ENCODE measurements around the gene PREX1.

Gene PREX1

DNA sequence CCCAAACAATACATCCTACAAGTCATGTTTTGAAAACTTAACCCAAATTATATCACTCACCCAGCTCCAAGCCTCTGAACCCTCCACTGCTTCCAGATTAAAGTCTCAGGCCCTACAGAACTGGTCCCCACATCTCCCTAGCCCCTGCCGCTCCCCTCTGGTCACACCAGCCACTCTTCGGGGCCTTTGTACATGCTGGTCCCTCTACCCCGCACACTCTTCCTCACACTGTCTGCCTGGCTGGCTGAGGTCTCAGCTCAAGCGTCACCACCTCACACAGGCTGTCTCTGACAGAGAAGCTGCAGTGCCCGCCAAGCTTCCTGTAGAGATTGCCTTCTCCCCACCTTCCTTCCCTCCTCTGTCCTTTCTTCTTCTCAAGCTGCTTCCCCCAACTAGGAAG is 192.4 kb downstream of the PREX1 start:
- DNase-seq (ENCODE audit: low read depth in 2 of 2): no peak

DNA sequence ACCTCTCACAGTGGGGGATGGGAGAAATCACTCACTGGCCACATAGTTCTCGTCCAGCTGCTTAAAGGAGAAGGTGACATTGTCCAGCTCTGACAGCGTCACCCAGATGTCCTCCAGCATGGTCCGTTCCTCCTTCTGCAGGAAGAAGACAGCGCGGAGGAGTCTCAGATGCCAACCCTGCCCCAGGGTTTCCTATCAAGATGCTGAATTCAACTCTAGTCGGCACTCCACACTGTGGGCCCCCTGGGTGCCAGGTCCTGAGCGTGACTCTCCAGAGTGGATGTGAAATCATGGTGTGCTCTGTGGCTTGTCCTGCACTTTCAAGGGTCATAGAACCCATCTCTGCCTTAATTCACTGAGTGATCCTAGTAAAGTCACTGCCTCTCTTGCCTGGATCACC is 193.2 kb downstream of the PREX1 start:
- no peak for DNase-seq (ENCODE audit: low read depth in 2 of 2)

DNA sequence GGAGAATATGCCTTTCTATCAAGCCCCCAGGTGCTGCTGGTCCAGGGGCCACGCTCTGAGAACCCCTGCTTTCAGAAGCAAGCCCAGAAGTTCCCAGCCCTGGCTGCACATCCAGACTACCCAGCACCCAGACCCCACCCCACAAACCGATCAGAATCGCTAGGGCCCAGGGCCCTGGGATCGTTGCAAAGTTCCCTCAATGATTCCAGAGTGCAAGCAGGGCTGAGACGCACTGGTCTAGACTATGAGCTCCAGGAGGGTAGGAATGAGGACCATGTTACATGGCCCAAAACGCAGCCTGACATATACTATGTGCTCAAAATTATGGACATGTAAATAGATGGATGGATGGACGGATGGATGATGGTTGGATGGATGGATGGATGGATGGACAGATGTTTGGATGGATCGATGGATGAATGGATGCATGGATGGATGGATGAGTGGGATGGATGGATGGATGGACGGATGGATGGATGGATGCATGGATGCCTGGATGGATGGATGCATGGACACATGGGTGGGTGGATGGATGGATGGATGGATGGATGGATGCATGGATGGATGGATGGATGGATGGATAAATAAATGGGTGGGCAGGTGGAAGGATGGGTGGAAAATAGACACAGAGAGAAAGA is 194.1 kb downstream of the PREX1 start:
- no peak for DNase-seq (ENCODE audit: low read depth in 2 of 2)

DNA sequence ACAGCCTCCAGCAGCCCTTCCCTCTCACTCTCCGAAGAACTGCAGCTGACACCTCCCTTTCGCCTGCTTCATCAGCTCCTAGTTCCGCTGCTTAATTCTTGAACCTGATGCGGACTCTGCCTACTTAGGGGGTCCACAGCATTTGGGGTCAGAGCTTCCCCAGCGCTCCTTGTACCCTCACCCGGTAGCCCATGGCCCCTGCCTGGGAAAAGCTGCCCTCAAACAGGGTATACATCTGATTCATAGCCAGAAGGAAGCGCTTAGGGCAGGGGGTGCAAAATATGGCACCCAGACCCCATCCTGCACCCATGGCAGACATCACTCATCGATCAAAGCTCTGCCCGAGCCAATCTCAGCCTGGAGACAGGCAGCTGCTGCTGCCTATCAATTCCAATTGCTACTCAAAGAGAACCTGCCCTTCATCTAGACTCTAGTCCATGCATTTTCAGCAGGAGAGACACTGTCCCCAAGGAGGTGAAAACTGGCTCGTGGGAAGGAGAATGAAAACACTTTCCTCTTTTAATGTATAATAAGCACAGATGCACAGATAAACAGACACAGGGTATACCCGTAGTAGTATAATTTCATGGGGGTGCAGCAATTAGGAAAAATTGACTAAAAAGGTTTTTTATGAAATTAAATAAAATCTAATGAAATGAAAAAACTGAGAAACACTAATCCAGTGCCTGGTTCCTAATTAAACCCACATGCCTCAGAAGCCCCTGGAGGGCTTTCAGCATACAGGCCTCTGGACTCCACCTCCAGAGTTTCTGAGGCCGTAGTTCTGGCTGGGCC is 194.8 kb downstream of the PREX1 start:
- DNase-seq (ENCODE audit: low read depth in 2 of 2): no peak

DNA sequence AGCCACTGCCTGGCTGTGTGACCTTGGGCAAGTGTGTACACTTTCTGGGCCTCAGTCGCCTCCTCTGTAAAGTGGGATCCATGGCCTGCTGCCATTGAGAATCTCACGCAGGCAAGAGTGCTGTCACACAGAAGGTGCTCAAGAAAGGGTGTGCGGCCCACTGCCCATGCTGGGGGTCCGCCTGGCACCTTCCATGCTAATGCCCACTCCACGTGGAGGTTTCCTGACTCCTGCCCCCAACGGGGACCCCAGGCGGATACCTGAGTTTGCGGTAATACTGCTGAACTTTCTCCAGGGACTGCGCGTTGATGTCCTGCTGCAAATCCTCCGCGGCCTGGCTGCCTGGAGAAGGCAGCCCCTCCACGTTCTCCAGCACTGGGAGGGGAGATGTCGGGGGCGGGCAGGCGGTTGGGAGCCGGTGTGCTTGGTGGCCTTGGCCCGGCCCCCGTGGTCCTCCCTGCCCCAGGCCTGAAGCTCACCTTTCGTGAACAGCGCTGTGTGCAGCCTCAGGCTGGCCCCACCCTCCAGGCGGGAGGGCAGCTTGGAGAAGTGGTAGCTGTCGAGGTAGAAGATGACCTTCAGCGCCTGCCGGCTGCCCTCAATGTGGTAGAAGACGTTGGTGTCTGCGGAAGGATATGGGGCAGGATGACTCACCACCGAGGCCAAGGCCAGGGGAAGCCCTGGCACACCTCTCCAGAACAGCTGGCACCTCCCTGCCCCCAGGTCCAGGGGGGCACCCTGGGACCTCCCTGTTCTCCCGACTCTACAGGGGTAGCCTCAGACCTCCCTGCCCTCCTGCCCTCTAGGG is 195.6 kb downstream of the PREX1 start:
- no peak for DNase-seq (ENCODE audit: low read depth in 2 of 2)

DNA sequence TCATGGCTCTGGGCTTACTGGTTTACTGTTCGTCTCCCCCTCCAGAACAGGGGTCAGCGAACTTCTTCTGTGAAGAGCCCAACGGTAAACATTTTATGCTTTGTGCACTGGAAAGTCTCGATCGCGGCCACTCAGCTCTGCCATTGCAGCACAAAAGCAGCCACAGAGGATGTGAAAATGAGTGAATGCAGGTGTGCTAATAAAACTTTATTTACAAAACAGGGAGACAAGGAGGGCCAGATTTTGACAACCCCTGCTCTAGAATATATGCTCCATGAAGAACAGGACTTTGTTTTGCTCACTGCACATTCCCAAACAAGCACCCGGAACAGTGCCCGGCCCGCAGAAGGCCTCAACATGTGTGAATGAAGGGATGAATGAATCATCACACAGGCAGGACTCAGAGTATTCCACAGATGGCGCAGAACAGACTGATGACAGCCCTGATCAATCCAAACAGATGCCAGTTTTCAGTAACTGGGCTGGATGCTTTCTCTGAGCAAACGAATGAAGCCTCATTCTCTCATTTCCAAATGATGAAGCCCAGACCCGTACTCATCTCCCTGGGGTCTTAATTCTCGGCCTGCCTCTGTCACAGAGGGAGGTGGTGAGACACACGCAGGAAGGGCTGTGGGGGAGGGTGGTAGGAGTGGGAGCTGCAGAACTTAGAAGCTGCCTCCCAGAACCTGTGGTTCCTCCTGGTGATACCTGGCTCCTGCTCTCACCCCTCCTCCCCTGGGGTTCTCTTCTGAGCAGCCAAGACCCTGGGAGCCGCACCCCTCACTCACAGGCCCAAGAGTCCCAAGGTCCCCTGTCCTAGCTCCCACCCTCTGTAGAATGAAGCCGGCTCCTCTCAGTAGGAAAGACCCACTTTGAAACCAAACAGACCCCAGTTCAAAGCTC is 196.4 kb downstream of the PREX1 start:
- DNase-seq (ENCODE audit: low read depth in 2 of 2): no peak

DNA sequence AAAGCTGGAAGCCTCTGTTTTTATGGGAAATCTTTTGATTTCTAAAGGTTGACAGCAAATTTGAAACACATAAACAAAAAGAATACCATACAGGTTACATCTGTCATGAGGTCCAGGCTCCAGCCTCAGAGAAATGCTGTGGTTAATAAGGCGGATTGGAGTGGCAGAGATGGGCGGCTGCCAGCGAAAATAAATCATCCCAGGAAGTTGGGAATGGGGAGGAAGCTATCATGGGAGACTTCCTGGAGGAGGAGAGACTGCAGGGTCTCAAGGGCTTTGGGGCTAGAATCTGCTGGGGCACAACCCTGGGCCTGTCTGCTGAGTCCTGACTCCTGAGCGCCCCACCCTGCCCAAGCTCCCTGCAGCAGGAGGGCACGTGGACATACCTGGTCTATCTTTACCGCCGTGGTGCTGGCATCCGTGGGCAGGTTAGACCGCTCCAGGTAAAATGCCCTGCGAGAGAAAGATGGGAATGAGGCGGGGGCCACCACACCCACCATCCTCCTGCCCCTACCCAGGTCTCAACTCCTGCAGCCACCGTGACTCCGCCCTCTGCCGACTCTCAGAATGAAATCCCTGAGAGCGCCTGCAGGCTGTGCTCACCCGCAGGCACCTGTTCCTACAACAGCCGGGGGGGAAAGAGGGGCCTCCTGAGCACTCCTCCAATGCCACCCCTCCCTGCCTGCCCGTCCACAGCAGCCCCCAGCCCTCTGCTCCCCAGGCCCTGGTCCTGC is 197.3 kb downstream of the PREX1 start:
- no peak for DNase-seq (ENCODE audit: low read depth in 2 of 2)

DNA sequence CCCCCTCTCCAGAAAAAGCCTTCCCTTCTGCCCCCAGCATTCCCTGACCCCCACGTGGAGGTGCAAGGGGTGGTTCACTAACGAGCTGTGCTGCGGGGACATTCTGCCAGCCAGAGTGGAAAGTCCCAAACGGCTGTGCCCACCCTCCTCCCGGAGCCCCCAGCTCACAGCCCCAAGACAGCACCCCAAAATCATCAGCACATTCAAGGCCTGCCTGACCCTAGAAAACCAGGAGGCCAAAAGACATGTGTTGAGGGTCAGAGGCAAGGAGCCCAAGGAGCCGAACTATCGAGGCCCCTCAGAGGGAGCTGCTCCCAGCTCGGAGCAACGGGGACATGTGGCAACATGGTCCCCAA is 197.9 kb downstream of the PREX1 start:
- no peak for DNase-seq (ENCODE audit: low read depth in 2 of 2)

DNA sequence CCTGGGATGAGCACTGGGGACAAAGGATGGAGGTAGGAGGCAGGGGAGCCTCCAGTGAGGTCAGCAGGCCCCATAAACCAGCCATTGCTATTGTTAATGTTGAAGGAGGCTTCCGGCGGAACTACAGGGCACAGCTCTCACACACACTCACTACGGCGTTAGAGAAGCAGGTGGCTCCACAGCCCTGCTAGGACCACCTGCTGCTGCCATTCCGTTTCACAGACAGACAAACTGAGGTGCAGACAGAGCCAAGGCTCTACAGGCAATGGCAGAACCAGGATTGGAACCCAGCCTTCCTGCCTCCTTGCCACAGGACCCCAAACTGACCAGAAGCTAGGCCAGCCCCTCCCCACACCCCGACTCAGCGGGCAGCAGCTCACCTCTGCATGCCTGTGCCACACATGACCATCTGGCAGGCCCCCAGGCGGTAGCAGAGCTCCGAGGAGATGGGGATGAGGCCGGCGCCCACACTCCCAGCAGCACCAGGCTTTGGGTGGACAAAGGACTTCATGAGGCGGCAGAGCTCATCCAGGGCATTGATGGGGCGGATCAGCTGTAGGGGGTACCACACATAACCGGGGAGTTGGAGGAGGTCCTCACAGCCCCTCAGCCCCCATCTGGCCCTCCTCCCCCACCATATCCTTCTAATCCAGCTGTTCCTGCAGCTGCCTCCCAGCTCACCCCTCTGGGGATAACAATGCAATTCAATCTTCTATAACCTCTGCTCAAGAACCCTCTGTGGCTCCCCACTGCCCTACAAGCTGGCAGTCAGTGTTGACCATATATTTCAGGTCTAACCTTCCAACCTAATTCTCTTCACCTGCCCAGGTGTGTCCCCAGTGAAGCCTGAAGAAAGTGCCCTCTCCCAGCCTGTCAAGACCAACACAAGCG is 198.5 kb downstream of the PREX1 start:
- DNase-seq (ENCODE audit: low read depth in 2 of 2): no peak

DNA sequence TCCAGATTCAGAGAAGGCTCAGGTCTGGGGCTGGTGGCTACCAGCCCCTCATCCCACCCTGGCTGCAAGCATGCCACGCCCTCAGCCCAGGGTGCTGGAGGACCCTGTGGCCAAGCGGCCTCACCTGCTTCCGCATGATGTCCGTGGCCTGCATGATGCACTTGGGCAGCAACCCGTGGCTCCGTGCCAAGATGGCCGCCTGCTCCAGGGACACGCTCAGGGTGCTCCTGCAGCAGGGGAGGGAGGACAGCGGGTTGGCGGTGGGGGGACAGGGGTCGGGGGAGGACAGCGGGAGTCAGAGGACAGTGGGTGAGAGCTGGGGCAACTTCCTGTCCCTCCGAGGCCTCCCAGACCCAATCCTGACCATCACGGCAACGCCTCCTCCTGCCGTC is 200.1 kb downstream of the PREX1 start:
- no peak for DNase-seq (ENCODE audit: low read depth in 2 of 2)

DNA sequence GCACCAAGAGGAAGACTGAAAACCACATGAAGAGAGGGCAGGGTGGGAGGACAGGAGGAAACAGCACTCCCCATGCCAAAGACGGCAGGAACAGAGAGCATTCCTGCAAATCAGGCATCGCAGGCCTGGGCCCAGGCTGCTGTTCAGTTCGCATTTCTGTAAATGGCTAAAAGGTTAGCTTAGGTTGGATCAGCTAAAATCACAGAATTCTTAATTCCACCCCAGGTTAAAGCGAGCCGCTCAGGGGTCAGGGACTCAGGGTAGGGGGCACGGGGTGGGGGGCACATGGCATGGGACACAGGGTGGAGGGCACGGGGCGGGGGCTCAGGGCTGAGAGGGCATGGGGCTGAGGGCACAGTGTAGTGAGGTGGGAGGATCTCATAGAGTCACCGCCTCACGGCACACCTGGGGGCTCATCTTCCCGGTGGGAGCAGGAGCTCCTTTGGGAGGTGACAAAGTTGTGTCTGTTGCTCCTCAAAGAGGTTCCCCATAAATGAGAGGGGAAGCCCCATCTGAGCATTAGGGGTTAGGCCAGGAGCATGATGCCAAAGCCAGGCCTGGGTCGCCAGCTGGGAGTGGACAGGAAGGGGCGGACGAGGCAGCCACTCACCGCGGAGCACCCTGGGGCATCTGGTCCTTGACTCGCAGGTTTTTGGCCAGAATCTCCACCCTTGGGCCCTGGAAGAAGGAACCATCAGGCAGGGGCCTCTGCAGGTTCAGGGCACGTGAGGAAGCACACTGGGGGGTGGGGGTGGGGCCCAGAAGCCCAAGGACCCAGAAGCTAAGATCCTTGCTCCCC is 200.7 kb downstream of the PREX1 start:
- no peak for DNase-seq (ENCODE audit: low read depth in 2 of 2)

DNA sequence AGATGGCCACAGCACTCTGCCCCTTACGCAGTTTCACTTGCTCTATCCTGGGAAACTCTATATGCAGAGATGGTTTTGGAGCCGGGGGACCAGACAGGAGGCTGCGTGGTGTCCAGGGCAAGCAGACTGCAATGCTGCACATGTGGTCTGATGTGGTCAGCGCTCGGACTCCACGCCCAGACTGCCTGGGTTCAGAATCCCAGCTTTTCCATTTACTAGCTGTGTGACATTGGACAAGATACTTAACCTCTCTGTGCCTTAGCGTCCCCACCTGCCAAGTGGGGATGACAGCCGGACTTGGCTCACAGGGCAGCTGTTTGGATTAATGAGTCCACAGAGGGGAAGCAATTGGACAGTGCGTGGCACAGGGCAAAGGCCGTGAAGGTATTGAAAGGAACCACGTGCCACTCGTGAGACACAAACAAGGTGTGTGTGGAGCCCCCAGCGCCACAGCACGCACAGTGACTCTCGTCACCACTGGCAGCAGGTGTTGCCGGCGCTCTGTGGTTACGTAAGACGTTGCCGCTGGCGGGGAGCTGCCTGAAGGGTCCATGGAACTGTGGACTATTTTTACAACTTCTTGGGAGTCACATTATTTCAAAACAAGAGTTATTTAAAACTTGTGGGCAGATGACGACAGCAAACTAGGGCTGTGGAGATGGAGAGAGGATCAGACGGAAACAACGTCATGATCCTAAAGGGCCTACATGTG is 201.4 kb downstream of the PREX1 start:
- DNase-seq (ENCODE audit: low read depth in 2 of 2): no peak

DNA sequence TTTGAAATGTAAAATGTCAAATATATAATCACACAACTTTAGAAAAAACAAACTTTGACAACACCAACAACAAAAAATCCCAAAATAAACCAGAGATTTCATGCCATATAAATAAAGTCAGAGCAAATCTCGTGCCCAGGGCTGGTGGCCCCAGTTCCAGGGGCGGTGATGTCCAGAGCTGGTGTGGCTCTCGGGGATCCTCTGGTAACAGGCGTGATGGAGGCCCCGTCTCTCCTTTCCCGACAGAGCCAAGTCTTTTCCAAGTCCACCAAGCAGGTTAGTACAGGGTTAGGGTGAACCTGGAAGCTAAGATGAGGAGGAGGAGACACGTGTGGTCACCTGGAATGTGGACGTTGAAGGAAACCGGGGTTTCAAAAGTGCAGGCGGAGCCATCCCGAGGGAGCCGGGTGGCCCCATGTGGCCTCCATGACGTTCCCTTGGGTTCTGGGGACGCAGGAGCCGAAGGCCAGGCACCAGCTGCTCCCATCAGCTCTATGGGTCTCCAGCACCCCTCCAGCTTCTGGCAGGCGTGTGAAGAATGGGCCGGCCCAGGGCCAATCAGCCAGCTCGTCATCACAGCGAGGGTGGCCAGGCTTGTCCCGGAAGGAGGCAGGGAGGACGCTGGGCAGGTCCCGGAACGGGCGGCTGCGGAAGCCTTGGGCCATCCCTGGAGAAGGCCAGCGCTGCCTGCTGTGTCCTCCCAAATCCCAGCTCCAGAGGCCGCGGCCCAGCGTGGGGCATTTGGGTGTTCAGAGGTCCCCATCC is 202.5 kb downstream of the PREX1 start:
- DNase-seq (ENCODE audit: low read depth in 2 of 2): no peak

DNA sequence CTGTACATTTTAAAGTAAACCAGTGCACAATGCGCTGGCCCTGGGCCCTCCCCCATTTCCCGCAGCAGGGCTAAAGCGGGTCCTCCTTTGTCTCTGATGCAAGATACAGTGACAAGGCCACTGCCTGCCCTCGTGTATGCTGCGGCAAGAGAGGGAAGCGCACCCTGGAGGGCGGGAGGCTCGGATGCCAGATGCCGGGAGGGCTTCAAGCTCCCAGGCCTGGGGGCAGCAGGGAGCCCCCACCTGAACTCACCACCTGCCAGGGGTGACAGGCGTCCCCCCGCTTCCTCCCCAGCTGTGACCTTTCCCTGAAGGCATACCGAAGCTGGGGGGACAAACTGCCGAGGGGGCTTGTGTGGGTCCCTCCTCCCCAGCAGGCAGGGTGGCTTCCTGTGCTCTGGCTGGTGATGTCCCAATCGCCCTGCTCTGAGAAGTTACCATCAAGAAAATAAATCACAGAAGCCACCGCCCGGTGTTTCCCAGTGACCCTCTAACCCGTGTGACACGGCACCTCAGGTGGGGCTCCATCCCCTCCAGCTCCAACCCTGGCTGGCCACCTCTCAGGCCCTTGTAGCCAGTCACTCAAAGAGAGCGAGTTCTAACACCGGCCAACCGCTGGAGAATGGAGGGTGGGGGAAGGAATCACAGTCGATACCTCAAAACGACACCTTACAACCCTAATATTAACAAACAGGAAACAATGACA is 203.3 kb downstream of the PREX1 start:
- no peak for DNase-seq (ENCODE audit: low read depth in 2 of 2)

DNA sequence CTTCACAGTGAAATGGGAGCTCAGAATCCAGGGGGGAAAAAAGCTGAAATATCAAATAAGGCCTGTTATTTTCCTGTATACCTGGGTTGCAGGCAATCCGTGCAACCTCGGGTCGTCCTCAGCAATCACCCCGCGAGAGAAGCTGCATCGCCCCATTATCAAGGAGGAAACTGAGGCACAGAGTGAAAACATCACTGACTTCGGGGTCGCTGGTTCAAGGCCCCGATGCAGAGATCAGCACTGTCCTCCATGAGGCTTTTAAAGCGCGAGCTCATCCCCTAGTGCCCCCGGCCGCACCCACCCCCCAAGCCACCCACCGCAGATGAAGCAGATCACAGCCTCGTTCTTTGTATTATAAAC is 203.9 kb downstream of the PREX1 start:
- DNase-seq (ENCODE audit: low read depth in 2 of 2): no peak

DNA sequence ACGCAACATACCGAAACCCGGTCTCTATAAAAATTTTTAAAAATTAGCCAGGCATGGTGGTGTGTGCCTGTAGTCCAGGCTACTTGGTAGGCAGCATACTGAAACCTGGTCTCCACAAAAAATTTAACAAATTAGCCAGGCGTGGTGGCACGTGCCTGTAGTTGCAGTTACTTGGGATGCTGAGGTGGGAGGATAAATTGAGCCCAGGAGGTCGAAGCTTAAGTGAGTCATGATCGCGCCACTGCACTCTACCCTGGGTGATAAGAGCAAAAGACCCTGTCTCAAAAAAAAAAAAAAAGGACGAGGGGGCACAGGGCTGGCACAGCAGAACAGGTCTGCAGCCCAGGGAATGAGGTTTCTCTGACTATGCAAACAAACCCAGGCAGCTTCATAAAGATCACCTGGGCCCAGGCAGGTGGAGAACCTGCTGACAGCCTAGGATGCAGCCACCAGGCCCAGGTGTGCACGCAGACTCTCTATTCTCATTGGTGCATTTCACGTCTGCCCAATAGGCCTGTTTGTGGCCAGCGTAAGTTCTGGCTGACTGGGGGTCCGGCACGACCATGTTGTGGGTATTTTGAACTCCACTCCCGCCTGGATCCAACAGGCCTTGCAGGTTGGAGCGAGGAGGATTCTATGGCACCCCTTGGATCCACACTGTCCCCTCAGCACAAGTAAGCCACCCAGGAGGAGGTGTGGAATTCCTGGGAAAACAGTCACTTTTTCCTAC is 204.5 kb downstream of the PREX1 start:
- no peak for DNase-seq (ENCODE audit: low read depth in 2 of 2)

DNA sequence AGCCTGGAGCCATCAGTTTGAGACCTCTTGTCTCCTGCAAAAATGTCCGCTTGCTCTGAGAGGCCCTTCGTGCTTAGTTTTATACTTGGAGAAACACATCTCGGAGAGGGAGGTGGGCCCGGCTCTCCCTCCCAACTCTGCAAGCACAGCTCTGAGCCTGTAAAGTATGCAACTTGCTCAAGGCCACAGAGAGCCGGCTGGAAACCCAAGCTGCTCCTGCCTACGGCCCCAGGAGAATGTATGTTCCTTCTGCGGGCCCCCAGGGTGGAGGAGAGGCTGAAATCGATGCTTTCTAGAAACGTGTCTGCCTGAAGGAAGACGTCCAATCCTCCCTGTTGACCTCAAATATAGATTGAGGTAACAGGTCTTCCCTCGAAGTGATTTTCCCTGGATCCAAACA is 205.4 kb downstream of the PREX1 start:
- DNase-seq (ENCODE audit: low read depth in 2 of 2): no peak
